HG03469 (cell line): ENCODE data around the gene OR9Q1.
"Not testable (repeated sequence)": the region's sequence is repeated elsewhere in the genome, so short reads cannot be mapped to it uniquely, and the experiment has no call there.

Experiments
- ATAC-seq: cut with Tn5 transposase; IDR thresholded peaks from one replicate; pipeline ENCODE4 v1.9.1; 2021; ENCODE audit warnings: mild to moderate bottlenecking, moderate library complexity, moderate number of reproducible peaks; ENCODE audit not compliant: unreplicated experiment

OR9Q1 gene

GRCh38 chr11:58023435-58023931, at the start of gene OR9Q1:
TSS of gene OR9Q1 (plus strand) at chr11:58023881. CDS start at chr11:58179445, 155,564 bp downstream.
- no peak for ATAC-seq

GRCh38 chr11:57974132-57974531, 49.5 kb upstream of the OR9Q1 start:
- ATAC-seq, result no peak

- ATAC-seq, result no peak
Measured at GRCh38 chr11:57974848-57975601, 48.7 kb upstream of the OR9Q1 start.

GRCh38 chr11:57977709-57978108, 46.0 kb upstream of the OR9Q1 start:
- no peak for ATAC-seq

GRCh38 chr11:57978686-57979531, 44.8 kb upstream of the OR9Q1 start:
- no peak for ATAC-seq

GRCh38 chr11:57979532-57980079, 44.1 kb upstream of the OR9Q1 start:
- no peak for ATAC-seq

- no peak for ATAC-seq
Measured at GRCh38 chr11:57980201-57980600, 43.5 kb upstream of the OR9Q1 start.

GRCh38 chr11:57981536-57981935, 42.1 kb upstream of the OR9Q1 start:
- no peak for ATAC-seq

- no peak for ATAC-seq
Measured at GRCh38 chr11:57982776-57983175, 40.9 kb upstream of the OR9Q1 start.

GRCh38 chr11:57983191-57983590, 40.5 kb upstream of the OR9Q1 start:
- no peak for ATAC-seq

- ATAC-seq, result not testable (repeated sequence)
Measured at GRCh38 chr11:57999523-57999922, 24.2 kb upstream of the OR9Q1 start.

GRCh38 chr11:58000021-58000420, 23.7 kb upstream of the OR9Q1 start:
- ATAC-seq, result not testable (repeated sequence)

GRCh38 chr11:58000699-58001098, 23.0 kb upstream of the OR9Q1 start:
- ATAC-seq, result no peak

GRCh38 chr11:58003036-58003435, 20.6 kb upstream of the OR9Q1 start:
- ATAC-seq, result no peak

GRCh38 chr11:58003591-58003990, 20.1 kb upstream of the OR9Q1 start:
- no peak for ATAC-seq

- no peak for ATAC-seq
Measured at GRCh38 chr11:58004664-58005063, 19.0 kb upstream of the OR9Q1 start.

GRCh38 chr11:58006940-58007339, 16.7 kb upstream of the OR9Q1 start:
- no peak for ATAC-seq

GRCh38 chr11:58011771-58012170, 11.9 kb upstream of the OR9Q1 start:
- ATAC-seq, result no peak

- ATAC-seq, result no peak
Measured at GRCh38 chr11:58024601-58025091, 965 bp downstream of the OR9Q1 start.

- no peak for ATAC-seq
Measured at GRCh38 chr11:58027341-58027740, 3.7 kb downstream of the OR9Q1 start.

- no peak for ATAC-seq
Measured at GRCh38 chr11:58028687-58029411, 5.2 kb downstream of the OR9Q1 start.
